SKM-1 treated with dmso at 0.1 percent for 144 hours (cell line): ENCODE measurements around the gene LPO.

Experiments used
- DNase-seq: peaks from one replicate; lab custom pipeline; 2025; ENCODE audit not compliant: unreplicated experiment; lab: John Stamatoyannopoulos, UW

The LPO gene

DNA sequence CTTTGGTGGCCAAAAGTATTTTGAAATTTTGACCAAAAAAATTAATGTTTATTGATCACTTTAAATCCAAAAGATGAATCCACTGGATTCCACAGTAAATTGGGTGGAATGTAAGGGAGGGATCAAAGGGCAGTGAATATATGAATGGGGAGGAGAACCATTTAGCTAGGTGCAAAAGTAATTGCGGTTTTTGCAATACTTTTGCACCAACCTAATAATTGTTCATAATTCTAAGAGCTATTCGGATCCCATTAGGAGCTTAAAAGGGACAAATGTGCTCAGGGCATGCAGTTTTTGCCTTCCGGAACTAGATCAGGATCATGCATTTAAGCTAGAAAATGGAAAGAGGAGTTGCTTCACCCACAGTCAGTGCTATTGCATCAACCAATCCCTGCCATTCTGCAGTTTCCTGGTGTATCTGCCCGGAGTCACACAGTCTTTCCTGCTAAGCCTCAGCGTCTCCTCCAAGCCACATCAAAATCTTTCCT lies at the start of gene LPO:
Gene LPO (plus strand): TSS at position 438 of the 488 bp plus-strand sequence. CDS start 4,396 bp downstream, outside the sequence.
- DNase-seq: no peak

DNA sequence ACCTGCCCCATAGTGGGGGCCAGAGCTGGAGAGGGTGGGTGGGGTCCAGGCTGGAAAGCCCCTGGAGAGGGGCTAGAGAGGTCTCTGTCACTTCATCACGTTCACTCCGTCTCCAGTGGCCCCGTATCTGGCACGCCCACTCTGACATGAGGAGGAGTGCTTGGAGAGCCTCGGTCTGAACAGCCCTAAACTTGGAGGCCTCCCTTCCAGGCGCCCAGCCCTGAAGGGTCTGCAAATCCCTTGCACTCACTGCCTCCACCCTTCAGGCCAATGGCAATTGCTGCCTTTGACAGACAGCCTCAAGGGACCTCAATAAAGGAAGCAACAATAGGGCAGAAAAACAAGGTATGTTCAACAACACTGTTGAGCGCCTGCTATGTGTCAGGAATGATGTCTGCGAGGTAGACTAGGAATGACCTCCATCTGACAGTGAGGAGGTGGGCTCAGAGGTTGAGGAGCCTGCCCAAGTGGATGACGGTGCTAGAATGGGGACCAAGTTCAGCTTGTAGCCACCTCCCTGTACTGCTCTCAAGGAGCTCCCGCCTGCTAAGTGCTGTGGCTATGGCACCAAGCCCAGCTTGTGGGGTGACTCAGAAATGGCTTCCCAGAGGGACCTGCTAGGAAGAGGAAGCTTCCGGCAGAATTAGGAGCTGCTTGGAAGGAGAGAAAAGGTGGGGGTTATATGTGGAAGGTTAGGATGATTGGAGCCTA lies 48.8 kb upstream of the LPO start:
- DNase-seq: no peak

DNA sequence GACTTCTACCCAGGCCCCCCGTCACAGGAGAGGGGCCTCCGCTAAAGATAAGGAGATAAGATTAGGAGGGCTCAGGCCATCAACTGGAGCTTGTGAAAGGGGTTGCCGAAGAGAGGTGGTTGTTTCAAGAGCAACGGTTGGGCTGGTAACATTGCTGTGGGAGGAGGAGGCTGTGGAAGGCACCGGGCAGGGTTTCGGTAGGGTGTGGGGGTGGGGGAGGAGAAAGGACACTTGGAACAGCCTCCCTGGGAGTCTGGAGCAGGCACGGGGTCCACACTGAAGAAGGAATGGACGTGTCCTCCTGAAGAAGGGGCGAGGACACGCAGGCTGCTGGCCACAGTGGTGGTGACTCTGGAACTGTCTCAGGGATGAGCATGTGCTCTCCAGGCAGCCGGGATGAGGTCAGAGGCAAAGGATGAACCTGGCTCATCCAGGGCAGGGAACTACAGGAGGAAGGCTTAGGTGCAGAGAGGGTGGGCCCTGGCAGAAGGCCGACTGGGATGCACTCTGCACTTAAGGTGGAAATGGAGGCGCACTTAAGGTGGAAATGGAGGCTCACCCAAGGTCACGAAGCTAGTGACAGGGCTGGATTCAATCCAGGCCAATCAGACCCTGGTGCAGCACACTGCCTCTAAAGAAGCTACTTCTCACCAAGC lies 47.0 kb upstream of the LPO start:
- DNase-seq: no peak

DNA sequence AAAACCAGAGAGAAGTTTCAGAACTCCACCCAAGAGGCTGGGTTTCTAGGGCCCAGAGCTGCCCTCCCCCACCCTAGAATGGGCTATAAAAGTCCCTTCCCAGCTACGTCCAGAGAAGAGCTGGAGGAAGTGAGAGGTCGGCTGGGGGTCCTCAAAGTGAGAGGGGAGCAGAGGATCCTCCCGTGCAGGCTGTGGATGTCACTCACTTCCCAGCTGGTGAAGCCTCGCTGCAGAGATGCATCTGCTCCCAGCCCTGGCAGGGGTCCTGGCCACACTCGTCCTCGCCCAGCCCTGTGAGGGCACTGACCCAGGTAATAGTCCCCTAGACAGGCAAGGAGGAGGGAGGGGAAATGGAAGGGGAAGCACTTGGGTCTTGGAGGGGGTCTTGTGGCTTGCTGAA lies 45.8 kb upstream of the LPO start, which contains the start of gene EPX:
Gene EPX (plus strand): TSS at position 115 of the 400 bp plus-strand sequence. CDS start 121 bp downstream, at position 236.
- no peak for DNase-seq

DNA sequence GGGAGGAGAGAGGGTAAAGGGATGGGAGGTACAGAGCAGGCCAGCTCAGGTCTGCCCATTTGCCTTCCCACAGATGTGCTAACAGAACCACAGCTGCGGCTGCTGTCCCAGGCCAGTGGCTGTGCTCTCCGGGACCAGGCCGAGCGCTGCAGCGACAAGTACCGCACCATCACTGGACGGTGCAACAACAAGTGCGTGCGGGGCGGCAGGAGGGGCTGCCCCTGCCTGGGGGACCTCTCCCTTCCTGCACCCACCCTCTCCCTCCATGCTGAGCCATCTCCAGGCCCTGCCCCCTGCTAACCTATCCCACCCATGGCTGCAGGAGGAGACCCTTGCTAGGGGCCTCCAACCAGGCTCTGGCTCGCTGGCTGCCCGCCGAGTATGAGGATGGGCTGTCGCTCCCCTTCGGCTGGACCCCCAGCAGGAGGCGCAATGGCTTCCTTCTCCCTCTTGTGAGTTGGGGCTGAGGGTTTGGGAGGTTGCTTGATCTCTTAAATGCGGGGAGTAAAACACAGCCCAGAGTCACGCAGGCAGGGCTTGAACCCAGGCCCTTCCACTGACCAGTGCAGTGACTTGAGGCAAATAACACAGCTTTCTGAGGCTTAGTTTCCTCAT lies 44.6 kb upstream of the LPO start:
- DNase-seq: no peak

DNA sequence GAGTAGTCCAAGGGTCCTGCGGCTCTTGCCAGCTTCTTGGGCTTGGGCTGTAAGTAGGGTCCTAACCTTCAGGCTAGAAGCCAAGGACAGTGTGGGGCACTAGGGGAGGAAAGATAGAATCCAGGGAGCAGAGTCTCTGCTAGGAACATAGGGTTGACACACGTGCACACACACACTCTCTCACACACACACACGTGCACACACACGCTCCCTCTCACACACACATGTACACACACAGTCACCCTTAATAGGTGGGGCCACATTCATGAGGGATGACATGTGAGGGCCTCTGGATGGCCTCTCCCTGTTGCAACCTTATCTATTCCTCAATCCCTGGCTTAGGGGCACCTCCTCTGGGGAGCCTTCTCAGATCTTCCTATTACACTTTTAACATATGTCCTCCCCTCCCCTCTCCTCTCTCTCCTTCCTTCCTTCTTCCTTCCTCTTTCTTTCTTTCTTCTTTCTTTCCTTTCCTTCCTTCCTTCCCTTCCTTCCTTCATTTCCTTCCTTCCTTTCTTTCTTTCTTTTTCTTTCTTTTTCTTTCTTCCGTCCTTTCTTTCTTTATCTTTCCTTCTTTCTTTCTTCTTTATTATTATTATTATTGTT lies 42.8 kb upstream of the LPO start:
- DNase-seq: no peak

DNA sequence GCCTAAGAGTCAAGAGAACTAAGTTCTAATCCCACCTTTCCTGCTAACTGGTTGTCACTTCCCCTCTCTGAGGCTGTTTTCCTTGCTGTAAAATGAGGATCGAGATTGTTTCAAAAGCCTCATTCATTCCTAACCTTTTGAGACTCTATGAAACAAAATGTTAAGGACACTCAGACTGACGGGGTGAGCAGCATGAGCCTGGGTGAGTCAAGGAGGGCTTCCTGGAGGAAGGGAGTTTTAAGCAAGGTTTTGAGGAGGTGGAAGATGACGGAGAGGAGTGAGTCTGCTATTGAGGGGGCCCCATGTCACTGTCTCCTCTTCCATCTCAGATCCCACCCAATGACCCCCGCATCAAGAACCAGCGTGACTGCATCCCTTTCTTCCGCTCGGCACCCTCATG lies 41.8 kb upstream of the LPO start:
- DNase-seq: no peak

DNA sequence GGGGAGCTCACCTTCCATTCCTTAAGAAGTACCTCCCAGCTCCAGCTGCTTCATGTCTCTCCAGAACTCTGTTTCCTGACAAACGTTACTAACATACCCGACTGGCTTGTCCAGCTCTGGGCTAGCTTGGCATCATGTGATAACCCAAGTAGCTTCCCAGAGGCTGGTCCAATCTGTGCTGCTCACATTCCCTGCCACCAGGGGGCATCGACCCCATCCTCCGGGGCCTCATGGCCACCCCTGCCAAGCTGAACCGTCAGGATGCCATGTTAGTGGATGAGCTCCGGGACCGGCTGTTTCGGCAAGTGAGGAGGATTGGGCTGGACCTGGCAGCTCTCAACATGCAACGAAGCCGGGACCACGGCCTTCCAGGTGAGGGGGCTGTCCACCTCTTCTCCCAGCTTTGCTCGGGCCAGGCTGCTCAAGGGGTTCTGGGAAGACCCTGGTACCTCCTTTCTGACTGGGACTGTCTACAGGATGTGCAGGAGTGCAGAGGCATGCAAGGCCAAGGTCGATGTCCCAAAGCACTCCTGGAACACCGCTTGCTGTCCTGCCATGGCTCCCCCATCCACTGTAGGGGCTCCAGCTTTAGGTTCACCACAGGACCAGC lies 38.3 kb upstream of the LPO start:
- peak; percentile 29 for DNase-seq

DNA sequence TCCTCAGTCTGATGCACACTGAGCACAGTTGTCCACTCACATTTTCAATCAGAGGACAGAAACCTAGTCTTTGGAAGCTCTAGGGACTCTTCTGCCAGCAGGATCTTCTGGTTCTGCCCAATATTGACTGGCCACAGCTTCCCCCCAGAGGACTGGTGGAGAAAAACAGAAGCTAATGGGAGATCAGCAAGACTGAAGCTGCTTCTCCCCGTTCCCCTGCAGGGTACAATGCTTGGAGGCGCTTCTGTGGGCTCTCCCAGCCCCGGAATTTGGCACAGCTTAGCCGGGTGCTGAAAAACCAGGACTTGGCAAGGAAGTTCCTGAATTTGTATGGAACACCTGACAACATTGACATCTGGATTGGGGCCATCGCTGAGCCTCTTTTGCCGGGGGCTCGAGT lies 35.5 kb upstream of the LPO start:
- DNase-seq: no peak

DNA sequence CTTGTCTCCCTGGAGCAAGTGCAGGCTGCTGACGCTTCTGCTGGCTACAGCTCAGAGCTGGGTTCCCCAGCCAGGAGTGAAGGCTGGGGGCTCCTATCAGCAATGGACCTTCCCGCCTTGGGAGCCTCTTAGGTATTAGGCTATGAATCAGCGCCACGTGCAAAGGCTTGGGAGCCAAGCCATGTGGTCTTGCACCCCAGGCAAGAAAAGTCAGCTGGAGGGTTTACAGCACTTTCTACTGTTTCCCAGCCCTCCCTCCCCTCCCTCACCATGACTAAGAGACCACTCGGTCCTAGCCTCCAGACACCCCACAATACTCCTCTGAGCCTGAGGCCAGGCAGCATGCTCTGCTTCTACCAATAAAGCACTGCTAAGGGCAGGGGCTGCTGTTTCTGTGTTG lies 33.6 kb upstream of the LPO start:
- DNase-seq: no peak

DNA sequence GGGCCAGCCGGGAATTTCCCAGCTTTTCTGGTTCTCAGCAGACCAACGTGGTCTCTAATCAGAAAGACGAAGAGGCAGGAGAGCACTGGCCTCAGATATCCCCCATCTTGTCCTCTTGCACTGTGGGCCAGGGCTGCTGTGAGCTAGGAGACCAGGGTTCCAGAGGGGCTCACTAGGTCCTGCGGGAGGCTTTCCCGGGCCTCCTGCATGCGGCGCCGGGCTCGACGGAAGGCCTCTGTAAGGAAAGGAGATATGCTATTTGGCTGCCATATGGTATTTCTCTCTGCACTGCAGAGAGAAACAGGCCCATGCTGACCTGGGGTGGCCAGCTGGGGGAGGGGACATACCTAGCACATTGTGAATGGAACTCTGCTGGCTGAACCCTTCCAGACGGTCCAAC lies 32.4 kb upstream of the LPO start:
- DNase-seq: no peak

DNA sequence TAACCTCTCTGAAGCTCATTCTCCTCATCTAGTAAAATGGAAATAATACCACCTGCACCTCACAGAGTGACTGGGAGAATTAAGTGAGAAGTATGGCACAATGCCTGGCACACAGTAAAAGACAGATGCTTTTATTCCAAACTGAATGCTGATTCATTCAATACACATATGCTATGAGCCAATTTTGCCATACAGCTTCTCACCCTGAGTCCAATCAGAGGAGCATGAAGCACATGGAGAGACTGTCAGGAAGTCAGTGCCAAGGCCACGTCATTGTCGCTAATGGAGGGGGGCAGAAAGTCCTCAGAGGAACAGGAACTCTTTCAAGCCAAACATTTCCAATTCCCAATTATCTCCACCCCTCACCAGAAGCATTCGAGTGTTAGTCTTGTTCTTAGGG lies 30.9 kb upstream of the LPO start:
- no peak for DNase-seq

DNA sequence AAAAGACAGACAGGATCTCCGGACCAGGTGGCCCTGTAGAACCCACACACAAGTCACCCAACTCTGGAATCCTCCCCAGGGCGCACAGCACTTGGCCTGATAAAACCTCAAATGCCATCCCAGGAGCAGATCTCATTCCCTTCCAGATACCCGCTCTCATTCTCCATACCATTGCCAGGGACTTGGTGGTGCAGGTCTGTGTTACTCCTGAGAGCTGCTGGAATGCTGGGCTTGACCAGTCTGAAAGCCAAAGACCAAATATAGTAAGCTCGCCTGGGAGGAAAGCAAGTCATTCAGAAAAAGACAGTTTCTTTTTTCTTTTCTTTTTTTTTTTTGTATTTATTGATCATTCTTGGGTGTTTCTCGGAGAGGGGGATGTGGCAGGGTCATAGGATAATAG lies 30.0 kb upstream of the LPO start:
- DNase-seq: no peak

DNA sequence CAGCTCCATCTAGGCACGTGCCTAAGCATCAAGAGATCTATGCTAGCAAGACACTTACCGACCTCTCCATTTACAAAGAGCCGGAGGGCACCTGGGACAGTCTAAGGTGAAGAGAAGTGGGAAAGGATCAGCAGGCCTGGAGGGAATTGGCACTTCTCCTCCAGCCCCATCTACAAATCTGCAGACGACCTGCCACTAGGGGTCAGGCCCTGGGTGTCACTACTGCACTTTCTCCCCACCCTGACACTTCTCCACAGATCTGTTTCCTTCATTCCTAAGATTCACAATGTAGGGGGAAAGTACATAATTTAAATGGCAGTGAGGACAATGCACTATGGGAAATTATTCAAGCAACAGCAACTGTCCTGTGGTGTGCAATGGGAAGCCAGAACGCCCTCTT lies 27.5 kb upstream of the LPO start:
- peak; percentile 13 for DNase-seq

DNA sequence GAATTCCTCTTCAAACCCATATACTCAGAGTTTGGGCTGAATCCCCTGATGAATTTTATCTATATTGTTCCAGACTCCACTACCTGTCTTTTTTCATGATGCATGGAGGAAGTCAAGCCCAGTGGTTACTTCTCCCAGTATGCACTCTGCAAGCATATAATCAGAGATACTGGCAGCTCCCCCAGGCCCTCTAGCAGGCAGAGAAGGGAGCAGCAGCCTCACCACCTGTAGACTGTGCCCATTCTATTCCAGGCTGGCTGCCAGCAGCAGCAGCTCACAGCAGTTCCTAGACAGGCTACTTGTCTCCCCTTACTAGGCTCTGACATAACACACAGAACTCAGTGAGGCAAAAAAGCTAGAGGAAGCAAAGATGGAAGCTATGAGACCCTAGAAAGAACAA lies 22.7 kb upstream of the LPO start:
- no peak for DNase-seq

DNA sequence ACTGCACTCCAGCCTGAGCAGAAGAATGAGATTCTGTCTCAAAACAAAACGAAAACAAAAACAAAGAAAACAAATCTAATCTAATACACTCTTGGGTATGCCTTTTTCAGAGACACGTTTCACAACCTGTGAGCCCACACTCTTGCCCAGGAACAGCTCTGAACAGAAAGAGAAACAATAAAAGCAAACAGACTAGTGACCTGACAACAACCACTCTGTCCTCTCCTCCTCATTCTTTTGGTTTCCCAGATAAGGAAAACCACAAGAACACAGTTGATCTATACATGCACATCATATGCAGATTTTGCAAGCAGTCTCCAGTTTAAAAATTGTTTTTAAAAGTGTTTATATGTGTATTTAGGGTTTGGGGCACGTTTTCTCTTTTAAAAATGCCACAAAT lies 20.6 kb upstream of the LPO start:
- DNase-seq: no peak

DNA sequence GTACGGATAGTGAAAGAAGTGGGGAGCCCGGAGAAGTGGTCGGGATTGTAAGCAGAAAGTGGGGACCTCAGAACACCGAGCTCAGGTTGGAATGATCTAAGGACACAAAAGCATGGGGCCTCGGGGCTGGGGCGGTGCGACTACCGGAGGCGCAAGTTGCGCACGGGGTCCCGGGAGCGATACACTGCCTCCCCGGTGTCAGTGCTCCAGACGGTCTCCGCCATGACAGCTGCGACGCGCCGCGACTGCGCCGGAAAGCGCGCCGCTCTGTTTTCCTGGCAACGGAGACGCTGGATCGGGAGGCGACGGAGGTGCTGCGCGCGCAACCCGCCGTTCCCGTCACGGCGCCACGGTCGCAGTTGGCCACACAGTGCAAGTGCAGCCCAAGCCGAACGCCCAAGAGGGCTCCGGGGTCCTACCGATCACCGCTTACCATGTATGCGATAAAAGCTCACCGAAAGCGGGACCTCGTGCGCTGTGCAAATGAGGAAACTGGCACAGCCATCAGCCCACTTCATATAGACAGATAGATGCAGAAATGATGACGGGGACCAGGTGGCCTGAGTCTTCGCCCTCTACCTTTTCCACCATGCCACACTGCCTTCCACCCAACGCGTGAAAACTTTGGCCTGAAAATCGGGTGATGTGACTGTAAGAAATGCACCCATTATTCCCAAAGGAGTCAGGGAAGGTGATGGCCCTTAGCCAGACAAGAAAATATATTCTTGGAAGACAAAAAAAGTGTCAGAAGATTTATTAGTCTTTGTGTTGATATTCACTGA lies 19.2 kb upstream of the LPO start, which contains the start of gene MKS1:
Gene MKS1 (minus strand): TSS at position 249 of the 782 bp plus-strand sequence. CDS start 25 bp downstream, at position 224.
- DNase-seq: peak; percentile 93

DNA sequence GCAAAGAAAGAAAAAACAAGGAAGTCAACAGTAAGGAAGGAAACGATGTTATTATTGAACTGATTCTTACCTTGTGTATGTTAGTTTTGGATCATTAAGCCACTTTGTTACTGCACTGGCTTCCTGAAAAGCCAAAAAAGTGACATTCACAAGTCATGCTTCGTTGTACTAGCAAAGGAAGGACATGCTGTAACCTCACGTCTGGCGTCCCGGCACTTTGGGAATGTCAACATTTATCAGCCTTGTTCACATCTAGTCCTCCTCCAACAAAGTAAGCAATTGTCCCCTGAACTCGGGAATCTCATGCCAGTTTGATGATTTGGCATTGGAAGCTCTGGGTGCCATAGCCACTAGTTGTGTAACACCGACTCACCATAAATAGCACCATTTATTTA lies 18.6 kb upstream of the LPO start:
- peak; percentile 27 for DNase-seq

DNA sequence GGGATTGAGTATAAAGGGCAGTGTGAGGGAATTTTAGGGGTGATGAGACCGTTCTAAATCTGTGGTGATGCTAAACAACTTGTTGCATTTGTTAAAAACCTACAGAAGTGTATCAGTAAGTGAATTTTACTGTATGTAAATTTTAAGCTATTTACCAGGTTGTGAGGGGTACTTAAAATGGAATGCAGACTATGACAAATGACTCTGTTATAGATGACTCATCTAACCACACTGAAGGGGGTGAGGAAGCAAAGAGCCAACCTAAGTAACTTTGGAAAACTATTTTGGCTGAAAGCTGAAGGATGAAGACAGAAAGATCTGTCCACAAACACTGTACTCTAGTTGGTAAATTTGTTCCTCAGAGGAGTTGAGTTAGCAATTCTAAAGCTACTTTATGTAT lies 14.1 kb upstream of the LPO start:
- no peak for DNase-seq

DNA sequence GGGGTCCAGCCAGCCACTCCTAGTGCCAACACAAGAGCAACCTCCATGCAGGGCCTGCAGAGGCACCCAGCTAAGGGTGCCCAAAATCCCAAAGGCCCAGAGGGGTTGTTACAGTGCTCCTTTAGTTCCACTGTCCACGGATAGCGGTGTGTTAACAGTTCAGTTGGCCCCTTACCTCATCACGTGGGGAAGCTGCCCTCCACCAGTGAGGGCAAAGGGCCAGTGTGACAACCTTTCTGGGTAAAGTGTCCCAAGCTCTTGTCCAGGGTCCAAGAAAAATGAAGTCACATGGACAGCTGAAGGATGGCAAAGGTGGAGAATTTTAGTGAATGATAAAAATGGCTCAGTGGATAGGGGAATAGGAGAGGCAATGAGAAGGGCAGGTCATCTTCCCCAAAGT lies 10.7 kb upstream of the LPO start:
- DNase-seq: no peak
